ENCODE measurements around the gene ZNF570.

- no peak for TF ChIP-seq CTCF (IDR thresholded peaks at IDR 0.05)
- peak in 1 of 4 donors; percentile 26 for TF ChIP-seq POLR2A (IDR thresholded peaks at IDR 0.05)
- TF ChIP-seq POLR2AphosphoS5 (IDR thresholded peaks at IDR 0.05): peak; percentile 21 to 54
- no peak for TF ChIP-seq EP300 (IDR thresholded peaks at IDR 0.05)
Measured at GRCh38 chr19:37506387-37507166, 37.4 kb downstream of the ZNF570 start, which contains the start of gene ZNF793.
